ENCODE results near the gene HOXD4. TPM values are rescaled to one million over a fixed set of nuclear protein-coding genes. Genes with fewer than 3 reads are reported as not detected.
A peak's percentile ranks its signal among the peaks of the same experiment; 100 is the strongest.

The HOXD4 gene
- total and polyA plus RNA-seq, 4 experiments from 2014 or later, result not detected

DNA sequence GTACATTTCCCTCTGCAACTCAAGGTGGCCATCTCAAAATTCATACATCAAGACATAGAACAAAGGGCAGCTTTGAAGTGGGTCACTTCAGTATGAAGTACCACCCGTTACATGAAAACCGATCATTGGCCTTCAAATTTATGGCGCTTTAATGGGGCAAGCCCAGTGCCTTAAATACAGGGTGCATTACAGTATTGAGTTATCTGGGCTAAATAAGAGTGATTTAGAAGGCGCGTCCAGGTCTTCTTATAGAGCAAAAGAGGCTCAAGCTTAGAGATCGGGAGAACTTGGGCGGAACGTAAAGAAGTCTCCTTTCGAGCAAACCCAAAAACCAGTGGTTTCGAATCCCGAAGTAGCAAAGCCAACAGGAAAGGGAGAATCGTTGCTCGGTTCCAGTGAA is 12.9 kb downstream of the HOXD4 start:
- Mint-ChIP-seq H3K27ac (peak overlapping the region in 3 of 7 donors; percentile 52 to 63 (median 53)), H3K4me3 (peak overlapping the region in 5 of 8 donors; percentile 15 to 46 (median 26)), H3K4me1 (peaks cover 2 to 15% (median 5%) of the 10 kb centered on the region in 4 donors), H3K9me3 (peaks cover 0 to 26% (median 10%) of the 10 kb centered on the region in 8 donors), H3K36me3 (no peaks in the 10 kb centered on the region), H3K27me3 (peaks cover 67 to 74% of the 10 kb centered on the region in 2 donors)
- Histone ChIP-seq H3K27me3 (ENCODE audit: insufficient read depth, low read length) (peaks cover 64% of the 10 kb centered on the region), H3K27ac (ENCODE audit: low read depth, low read length) (no peak overlapping the region), H3K9me3 (ENCODE audit: control insufficient read depth in 1 of 2, low read length in 2 of 2) (no peaks in the 10 kb centered on the region), H3K4me3 (ENCODE audit: low read length in 2 of 2) (no peak overlapping the region), H3K4me1 (ENCODE audit: insufficient read depth, low read length) (no peaks in the 10 kb centered on the region), H3K36me3 (ENCODE audit: insufficient read depth, low read length) (no peaks in the 10 kb centered on the region)
- intact Hi-C loops (cut with micrococcal nuclease), result no loop called here
- ChIA-PET CTCF (ENCODE audit: partially characterized antibody) (no interaction called here), POLR2A (ENCODE audit: partially characterized antibody) (no interaction called here)
- no peak for DNase-seq

DNA sequence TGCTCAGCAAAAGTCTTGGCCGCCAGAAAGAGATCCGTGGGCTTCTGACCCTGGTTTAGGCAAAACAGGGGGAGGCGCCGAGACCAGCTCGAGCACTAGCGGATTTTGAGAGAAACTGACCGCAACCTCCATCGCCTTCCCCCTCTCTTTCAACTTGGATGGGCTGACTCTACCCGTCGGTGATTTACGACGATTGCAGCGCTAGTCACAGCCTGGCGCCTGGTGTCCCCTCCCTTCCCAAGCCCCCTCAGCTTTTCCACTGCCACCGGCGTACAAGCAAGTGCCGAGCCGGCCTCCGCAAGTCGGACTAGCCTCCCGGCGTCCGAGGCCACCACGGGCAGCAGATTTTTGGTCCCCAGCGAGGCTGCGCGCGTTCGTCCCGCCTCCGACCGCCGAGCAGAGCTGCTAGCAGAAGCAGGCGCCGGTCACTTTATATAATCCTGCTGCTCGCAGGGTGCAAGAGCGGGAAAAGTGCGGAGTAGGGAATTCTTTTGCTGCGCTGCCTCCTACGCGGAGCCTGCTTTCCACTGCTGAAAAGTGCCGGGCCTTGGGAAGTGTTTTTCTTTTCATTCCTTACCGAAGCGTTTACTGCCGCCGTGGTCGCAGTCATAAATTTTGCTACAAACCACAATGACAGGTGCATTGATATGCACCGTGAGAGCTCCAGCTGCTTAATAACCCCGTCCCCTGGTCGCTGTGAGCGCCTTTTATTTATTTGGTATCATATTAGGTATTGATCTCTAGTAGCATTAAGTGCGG is 13.4 kb downstream of the HOXD4 start:
- Histone ChIP-seq H3K4me1 (ENCODE audit: insufficient read depth, low read length) (no peaks in the 10 kb centered on the region), H3K4me3 (ENCODE audit: low read length in 2 of 2) (no peak overlapping the region), H3K27ac (ENCODE audit: low read depth, low read length) (no peak overlapping the region), H3K36me3 (ENCODE audit: insufficient read depth, low read length) (no peaks in the 10 kb centered on the region), H3K9me3 (ENCODE audit: control insufficient read depth in 1 of 2, low read length in 2 of 2) (no peaks in the 10 kb centered on the region), H3K27me3 (ENCODE audit: insufficient read depth, low read length) (peaks cover 63% of the 10 kb centered on the region)
- Mint-ChIP-seq H3K9me3 (peaks cover 0 to 25% (median 10%) of the 10 kb centered on the region in 8 donors), H3K27ac (peak overlapping the region in 3 of 7 donors; percentile 52 to 63 (median 61)), H3K36me3 (no peaks in the 10 kb centered on the region), H3K4me3 (peak overlapping the region in 5 of 8 donors; percentile 7 to 44 (median 34)), H3K27me3 (peaks cover 70 to 73% of the 10 kb centered on the region in 2 donors), H3K4me1 (peaks cover 2 to 15% (median 5%) of the 10 kb centered on the region in 4 donors)
- ChIA-PET POLR2A (ENCODE audit: partially characterized antibody) (no interaction called here), CTCF (ENCODE audit: partially characterized antibody) (no interaction called here)
- intact Hi-C loops (cut with micrococcal nuclease), result no loop called here
- DNase-seq, result no peak

DNA sequence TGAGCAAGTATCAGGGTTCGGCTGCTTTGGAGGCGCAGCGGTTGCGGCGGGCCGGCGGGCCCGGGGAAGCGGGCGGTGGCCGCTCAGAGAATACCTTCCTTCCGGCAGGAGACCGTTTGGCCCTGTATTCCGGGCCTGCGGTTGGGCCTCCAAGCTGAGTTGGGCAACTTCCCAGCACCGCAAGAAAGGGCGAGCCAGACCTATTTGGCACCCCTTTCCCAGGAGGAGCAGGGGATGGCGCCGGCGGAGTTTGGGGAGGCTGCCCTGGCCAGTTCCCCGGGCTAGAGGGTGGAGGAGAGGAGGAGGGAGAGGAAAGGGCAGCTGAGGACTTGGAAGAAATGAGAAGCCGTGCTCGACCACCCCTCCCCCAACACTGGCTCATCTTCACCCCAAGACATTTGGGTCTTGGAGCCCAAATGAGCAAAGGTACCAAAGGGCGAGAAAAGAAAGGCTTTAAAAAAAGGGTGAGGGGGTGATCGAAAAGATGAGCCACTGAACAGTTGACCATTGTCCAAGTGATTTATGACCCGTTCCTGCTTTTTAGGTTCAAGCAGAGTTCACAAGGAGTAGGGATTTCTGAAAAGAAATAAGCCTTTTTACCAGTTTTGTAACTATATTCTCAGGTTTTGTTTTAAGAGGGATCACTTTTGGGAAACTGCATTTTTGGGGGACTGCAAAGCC is 14.2 kb downstream of the HOXD4 start:
- no peaks in the 10 kb centered on the region for H3K9me3 ChIP-seq (ENCODE audit: control insufficient read depth in 1 of 2, low read length in 2 of 2)
- H3K4me3 ChIP-seq (ENCODE audit: low read length in 2 of 2), result no peak overlapping the region
- peaks cover 69 to 79% of the 10 kb centered on the region in 2 donors for H3K27me3 Mint-ChIP-seq
- CTCF ChIA-PET (ENCODE audit: partially characterized antibody), result no interaction called here
- intact Hi-C loops (cut with micrococcal nuclease), result no loop called here
- POLR2A ChIA-PET (ENCODE audit: partially characterized antibody), result no interaction called here
- H3K27ac Mint-ChIP-seq, result peak overlapping the region in 2 of 7 donors; percentile 8 to 63
- H3K4me1 Mint-ChIP-seq, result peaks cover 2 to 15% (median 5%) of the 10 kb centered on the region in 4 donors
- H3K36me3 ChIP-seq (ENCODE audit: insufficient read depth, low read length), result no peaks in the 10 kb centered on the region
- H3K36me3 Mint-ChIP-seq, result no peaks in the 10 kb centered on the region
- H3K27ac ChIP-seq (ENCODE audit: low read depth, low read length), result no peak overlapping the region
- no peak for DNase-seq
- H3K4me1 ChIP-seq (ENCODE audit: insufficient read depth, low read length), result no peaks in the 10 kb centered on the region
- H3K27me3 ChIP-seq (ENCODE audit: insufficient read depth, low read length), result peaks cover 62% of the 10 kb centered on the region
- H3K9me3 Mint-ChIP-seq, result peaks cover 0 to 23% (median 10%) of the 10 kb centered on the region in 8 donors
- H3K4me3 Mint-ChIP-seq, result peak overlapping the region in 2 of 8 donors; percentile 21 to 25

DNA sequence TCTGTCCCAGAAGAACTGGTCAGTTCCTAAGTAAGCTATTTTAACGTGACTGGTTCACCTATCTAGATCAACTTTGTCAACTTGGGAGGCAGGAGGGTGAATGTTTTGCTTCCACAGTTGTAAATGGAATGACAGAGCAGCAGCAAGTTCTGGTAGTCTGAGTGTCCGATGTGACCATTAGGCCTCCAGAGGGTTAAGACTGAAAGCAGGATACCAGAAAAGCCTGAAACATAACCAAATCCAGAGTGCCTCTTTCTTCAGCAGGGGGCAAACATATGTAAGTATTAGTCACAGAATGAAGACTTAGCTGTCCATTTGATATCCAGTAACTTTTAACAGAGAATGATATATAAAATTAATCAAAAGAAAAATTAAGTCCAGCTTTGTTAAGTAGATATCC is 14.9 kb downstream of the HOXD4 start:
- H3K4me3 ChIP-seq (ENCODE audit: low read length in 2 of 2), result no peak overlapping the region
- H3K36me3 Mint-ChIP-seq, result no peaks in the 10 kb centered on the region
- DNase-seq, result no peak
- H3K27ac ChIP-seq (ENCODE audit: low read depth, low read length), result no peak overlapping the region
- no peaks in the 10 kb centered on the region for H3K4me1 ChIP-seq (ENCODE audit: insufficient read depth, low read length)
- peaks cover 62% of the 10 kb centered on the region for H3K27me3 ChIP-seq (ENCODE audit: insufficient read depth, low read length)
- no peaks in the 10 kb centered on the region for H3K36me3 ChIP-seq (ENCODE audit: insufficient read depth, low read length)
- no peak overlapping the region for H3K4me3 Mint-ChIP-seq
- intact Hi-C loops (cut with micrococcal nuclease), result no loop called here
- CTCF ChIA-PET (ENCODE audit: partially characterized antibody), result no interaction called here
- peaks cover 0 to 19% (median 10%) of the 10 kb centered on the region in 8 donors for H3K9me3 Mint-ChIP-seq
- peaks cover under 1 to 12% (median 5%) of the 10 kb centered on the region in 4 donors for H3K4me1 Mint-ChIP-seq
- POLR2A ChIA-PET (ENCODE audit: partially characterized antibody), result no interaction called here
- H3K27me3 Mint-ChIP-seq, result peaks cover 69 to 76% of the 10 kb centered on the region in 2 donors
- H3K9me3 ChIP-seq (ENCODE audit: control insufficient read depth in 1 of 2, low read length in 2 of 2), result no peaks in the 10 kb centered on the region
- H3K27ac Mint-ChIP-seq, result peak overlapping the region in 1 of 7 donors; percentile 20

DNA sequence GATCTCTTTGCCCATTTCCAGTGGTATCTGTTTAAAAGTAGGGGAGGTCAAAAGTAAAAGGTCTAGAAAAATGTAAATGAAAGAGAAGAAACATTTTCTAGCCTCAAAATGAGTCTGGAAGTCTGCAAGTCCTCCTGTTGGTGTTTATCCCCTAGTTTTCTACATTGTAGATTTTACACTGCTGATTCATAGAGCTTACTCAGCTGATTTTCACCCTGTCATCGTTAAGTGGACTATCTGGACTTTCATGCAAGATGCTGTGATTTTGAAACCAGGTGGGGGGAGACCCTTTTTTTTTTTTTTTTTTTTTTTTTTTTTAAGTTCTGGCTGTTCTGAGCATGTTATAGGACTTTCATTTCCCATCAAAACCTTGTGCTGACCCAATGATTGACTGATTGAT is 16.0 kb downstream of the HOXD4 start:
- H3K9me3 ChIP-seq (ENCODE audit: control insufficient read depth in 1 of 2, low read length in 2 of 2), result no peaks in the 10 kb centered on the region
- no peaks in the 10 kb centered on the region for H3K36me3 Mint-ChIP-seq
- H3K27me3 ChIP-seq (ENCODE audit: insufficient read depth, low read length), result peaks cover 54% of the 10 kb centered on the region
- H3K4me1 Mint-ChIP-seq, result peaks cover 1 to 13% (median 7%) of the 10 kb centered on the region in 4 donors
- no peak overlapping the region for H3K27ac Mint-ChIP-seq
- no peaks in the 10 kb centered on the region for H3K36me3 ChIP-seq (ENCODE audit: insufficient read depth, low read length)
- no peak overlapping the region for H3K27ac ChIP-seq (ENCODE audit: low read depth, low read length)
- H3K4me1 ChIP-seq (ENCODE audit: insufficient read depth, low read length), result no peaks in the 10 kb centered on the region
- H3K27me3 Mint-ChIP-seq, result peaks cover 61 to 70% of the 10 kb centered on the region in 2 donors
- H3K9me3 Mint-ChIP-seq, result peaks cover 0 to 19% (median 10%) of the 10 kb centered on the region in 8 donors
- POLR2A ChIA-PET (ENCODE audit: partially characterized antibody), result no interaction called here
- intact Hi-C loops (cut with micrococcal nuclease), result no loop called here
- no peak overlapping the region for H3K4me3 Mint-ChIP-seq
- no peak overlapping the region for H3K4me3 ChIP-seq (ENCODE audit: low read length in 2 of 2)
- CTCF ChIA-PET (ENCODE audit: partially characterized antibody), result no interaction called here
- DNase-seq, result no peak

DNA sequence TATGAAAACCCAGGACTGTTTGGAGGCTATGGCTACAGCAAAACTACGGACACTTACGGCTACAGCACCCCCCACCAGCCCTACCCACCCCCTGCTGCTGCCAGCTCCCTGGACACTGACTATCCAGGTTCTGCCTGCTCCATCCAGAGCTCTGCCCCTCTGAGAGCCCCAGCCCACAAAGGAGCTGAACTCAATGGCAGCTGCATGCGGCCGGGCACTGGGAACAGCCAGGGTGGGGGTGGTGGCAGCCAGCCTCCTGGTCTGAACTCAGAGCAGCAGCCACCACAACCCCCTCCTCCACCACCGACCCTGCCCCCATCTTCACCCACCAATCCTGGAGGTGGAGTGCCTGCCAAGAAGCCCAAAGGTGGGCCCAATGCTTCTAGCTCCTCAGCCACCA is 17.8 kb downstream of the HOXD4 start:
- Mint-ChIP-seq H3K4me1 (peaks cover 4 to 13% (median 9%) of the 10 kb centered on the region in 4 donors), H3K27me3 (peaks cover 60 to 69% of the 10 kb centered on the region in 2 donors), H3K9me3 (peaks cover 0 to 16% (median 5%) of the 10 kb centered on the region in 8 donors), H3K36me3 (no peaks in the 10 kb centered on the region), H3K27ac (no peak overlapping the region), H3K4me3 (no peak overlapping the region)
- POLR2A ChIA-PET (ENCODE audit: partially characterized antibody), result no interaction called here
- Histone ChIP-seq H3K36me3 (ENCODE audit: insufficient read depth, low read length) (no peaks in the 10 kb centered on the region), H3K27ac (ENCODE audit: low read depth, low read length) (no peak overlapping the region), H3K4me1 (ENCODE audit: insufficient read depth, low read length) (no peaks in the 10 kb centered on the region), H3K9me3 (ENCODE audit: control insufficient read depth in 1 of 2, low read length in 2 of 2) (no peaks in the 10 kb centered on the region), H3K4me3 (ENCODE audit: low read length in 2 of 2) (no peak overlapping the region), H3K27me3 (ENCODE audit: insufficient read depth, low read length) (peaks cover 59% of the 10 kb centered on the region)
- DNase-seq, result no peak
- CTCF ChIA-PET (ENCODE audit: partially characterized antibody), result no interaction called here
- intact Hi-C loops (cut with micrococcal nuclease), result no loop called here

DNA sequence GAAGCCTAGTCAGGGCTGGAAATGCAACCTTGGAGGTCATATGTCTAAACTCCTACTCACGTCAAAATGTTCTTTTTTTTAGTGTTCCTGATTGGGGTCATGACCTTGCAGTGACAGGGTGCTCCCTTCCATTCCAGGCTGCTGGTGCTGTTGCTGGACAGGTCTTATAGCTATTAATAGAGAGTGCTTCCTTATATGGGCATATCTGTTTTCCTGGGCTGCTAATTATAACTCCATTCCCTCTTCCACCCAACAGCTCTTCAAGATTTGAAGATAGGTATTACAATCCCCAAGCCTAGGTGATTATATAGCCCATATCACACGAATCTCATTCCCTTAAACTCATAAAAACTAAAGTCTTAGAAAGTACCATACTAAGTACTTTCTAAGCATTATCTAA is 18.4 kb downstream of the HOXD4 start:
- Mint-ChIP-seq H3K9me3 (peaks cover 0 to 12% (median 2%) of the 10 kb centered on the region in 8 donors), H3K36me3 (no peaks in the 10 kb centered on the region), H3K27me3 (peaks cover 58 to 65% of the 10 kb centered on the region in 2 donors), H3K4me3 (no peak overlapping the region), H3K27ac (no peak overlapping the region), H3K4me1 (peaks cover 2 to 10% (median 8%) of the 10 kb centered on the region in 4 donors)
- Histone ChIP-seq H3K4me1 (ENCODE audit: insufficient read depth, low read length) (no peaks in the 10 kb centered on the region), H3K27me3 (ENCODE audit: insufficient read depth, low read length) (peaks cover 61% of the 10 kb centered on the region), H3K4me3 (ENCODE audit: low read length in 2 of 2) (no peak overlapping the region), H3K36me3 (ENCODE audit: insufficient read depth, low read length) (no peaks in the 10 kb centered on the region), H3K9me3 (ENCODE audit: control insufficient read depth in 1 of 2, low read length in 2 of 2) (no peaks in the 10 kb centered on the region), H3K27ac (ENCODE audit: low read depth, low read length) (no peak overlapping the region)
- DNase-seq, result no peak
- intact Hi-C loops (cut with micrococcal nuclease), result no loop called here
- ChIA-PET CTCF (ENCODE audit: partially characterized antibody) (no interaction called here), POLR2A (ENCODE audit: partially characterized antibody) (no interaction called here)

Measured in CD4-positive, alpha-beta memory T cell (primary cell).